Activated CD4-positive, alpha-beta memory T cell treated with anti-CD3 and anti-CD28 coated beads for 36 hours (primary cell): ENCODE data around the gene TYW1. TPM values are rescaled to one million over a fixed set of nuclear protein-coding genes. Genes with fewer than 3 reads are reported as not detected.
"Not testable (repeated sequence)": the region's sequence is repeated elsewhere in the genome, so short reads cannot be mapped to it uniquely, and the experiment has no call there.

Experiments used
- CTCF ChIA-PET: fragments of 350-600 bp; sonication (Branson Sonifier 250); formaldehyde crosslinking; loops from one replicate; lab custom pipeline; 2021; ENCODE audit warnings: antibody characterized with exemption, inconsistent platforms; lab: Charles Lee
- POLR2A ChIA-PET: fragments of 350-600 bp; sonication (Branson Sonifier 250); formaldehyde crosslinking; loops from one replicate; lab custom pipeline; 2021; ENCODE audit warnings: antibody characterized with exemption; lab: Charles Lee
- DNase-seq: peaks from one replicate; pipeline ENCODE4 v3.0.0-alpha.2; 2020
- H3K27ac Mint-ChIP-seq: one replicate; pipeline ENCODE4 v1.8.0; 2021; ENCODE audit warnings: mixed read lengths
- H3K27me3 Mint-ChIP-seq: one replicate; pipeline ENCODE4 v1.8.0; 2021; ENCODE audit warnings: mixed read lengths
- H3K36me3 Mint-ChIP-seq: one replicate; pipeline ENCODE4 v1.8.0; 2021; ENCODE audit warnings: mixed read lengths
- H3K4me1 Mint-ChIP-seq: one replicate; pipeline ENCODE4 v1.8.0; 2021; ENCODE audit warnings: low read depth, mixed read lengths
- H3K4me3 Mint-ChIP-seq: one replicate; pipeline ENCODE4 v1.8.0; 2021; ENCODE audit warnings: mild to moderate bottlenecking, mixed read lengths
- H3K9me3 Mint-ChIP-seq: one replicate; pipeline ENCODE4 v1.8.0; 2021; ENCODE audit warnings: mixed read lengths
- intact Hi-C: fragments of 100-400 bp; cut with micrococcal nuclease; formaldehyde crosslinking; loops from one replicate; pipeline ENCODE4 v1.15.1; 2023
- total RNA-seq, 2 experiments: library from RNA; stranded (reverse); gene quantifications; one replicate each; pipeline ENCODE4 v1.2.3, GENCODE V29; 2021

Gene TYW1, protein sequence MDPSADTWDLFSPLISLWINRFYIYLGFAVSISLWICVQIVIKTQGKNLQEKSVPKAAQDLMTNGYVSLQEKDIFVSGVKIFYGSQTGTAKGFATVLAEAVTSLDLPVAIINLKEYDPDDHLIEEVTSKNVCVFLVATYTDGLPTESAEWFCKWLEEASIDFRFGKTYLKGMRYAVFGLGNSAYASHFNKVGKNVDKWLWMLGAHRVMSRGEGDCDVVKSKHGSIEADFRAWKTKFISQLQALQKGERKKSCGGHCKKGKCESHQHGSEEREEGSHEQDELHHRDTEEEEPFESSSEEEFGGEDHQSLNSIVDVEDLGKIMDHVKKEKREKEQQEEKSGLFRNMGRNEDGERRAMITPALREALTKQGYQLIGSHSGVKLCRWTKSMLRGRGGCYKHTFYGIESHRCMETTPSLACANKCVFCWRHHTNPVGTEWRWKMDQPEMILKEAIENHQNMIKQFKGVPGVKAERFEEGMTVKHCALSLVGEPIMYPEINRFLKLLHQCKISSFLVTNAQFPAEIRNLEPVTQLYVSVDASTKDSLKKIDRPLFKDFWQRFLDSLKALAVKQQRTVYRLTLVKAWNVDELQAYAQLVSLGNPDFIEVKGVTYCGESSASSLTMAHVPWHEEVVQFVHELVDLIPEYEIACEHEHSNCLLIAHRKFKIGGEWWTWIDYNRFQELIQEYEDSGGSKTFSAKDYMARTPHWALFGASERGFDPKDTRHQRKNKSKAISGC
- 10 to 100 TPM; 15.0 to 16.4 TPM for total RNA-seq

DNA sequence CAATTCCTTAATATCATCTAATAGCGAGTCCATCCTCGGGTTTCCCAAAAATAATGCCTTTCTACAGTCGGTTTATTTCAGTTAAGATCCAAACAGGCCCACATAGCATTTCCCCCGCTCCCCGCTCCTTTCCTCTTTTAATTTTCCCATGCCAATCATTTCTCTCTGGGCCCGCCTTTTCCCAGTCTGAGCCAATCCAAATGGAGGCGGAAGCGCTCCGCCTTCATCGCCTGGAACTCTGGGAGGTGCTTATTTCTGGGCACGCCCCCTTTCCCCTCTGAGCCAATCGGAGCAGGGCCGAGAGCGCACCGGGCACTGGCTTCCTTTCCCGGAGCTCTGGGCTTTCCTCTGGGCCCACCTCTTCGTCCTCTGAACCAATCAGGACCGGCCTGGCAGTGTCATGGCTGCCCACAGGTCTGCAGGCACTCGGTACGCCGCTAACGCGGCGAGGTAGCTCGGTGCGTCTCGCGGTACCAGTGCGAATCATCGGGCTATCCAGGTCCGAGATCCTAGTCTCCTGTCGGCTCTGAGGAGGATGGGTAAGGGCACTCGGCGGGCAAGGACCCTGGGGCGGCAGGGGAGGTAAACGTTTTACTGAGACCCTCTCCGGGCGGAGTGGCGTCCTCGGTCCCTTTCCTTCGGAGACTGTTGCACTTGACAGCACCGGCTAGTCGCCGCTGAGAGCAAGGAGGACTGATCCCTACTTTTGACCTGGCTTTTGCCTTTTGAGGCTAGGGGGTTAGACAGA lies at the start of gene TYW1:
TYW1 (plus strand) TSS at position 390 of the 748 bp plus-strand sequence; CDS start at position 536, 146 bp downstream.
- peak within 1 kb of the TSS; percentile 95 for H3K4me3 Mint-ChIP-seq
- H3K36me3 Mint-ChIP-seq = peaks cover 21% of the 10 kb centered on the region

DNA sequence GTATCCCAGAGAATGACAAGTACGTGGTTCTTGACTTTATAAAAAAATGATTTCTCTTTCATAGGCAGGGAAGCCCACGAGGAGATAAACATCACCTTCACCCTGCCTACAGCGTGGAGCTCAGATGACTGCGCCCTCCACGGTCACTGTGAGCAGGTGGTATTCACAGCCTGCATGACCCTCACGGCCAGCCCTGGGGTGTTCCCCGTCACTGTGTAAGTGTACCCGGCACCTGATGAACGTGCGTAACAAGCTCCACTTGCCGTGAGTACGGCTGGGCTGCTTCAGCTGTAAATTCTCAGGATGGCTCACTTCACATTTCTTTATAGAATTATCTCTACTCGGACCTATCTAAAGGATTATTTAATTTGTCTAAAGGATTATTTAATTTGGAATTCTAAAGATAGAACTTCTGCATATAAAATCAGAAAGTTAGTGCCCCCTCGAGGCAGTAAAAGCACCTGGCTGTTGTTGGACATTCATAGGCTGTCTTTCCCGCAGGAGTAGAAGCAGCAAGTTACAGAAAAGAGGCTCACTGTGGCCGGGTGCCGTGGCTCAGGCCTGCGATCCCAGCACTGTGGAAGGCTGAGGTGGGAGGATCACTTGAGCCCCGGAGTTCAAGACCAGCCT lies 48.0 kb upstream of the TYW1 start:
- no peak overlapping the region for H3K4me3 Mint-ChIP-seq
- H3K36me3 Mint-ChIP-seq = peaks cover 38% of the 10 kb centered on the region
- no peaks in the 10 kb centered on the region for H3K9me3 Mint-ChIP-seq
- no peak for DNase-seq
- intact Hi-C loops = no loop called here
- POLR2A ChIA-PET = no interaction called here
- CTCF ChIA-PET = no interaction called here
- H3K27me3 Mint-ChIP-seq = no peaks in the 10 kb centered on the region
- H3K27ac Mint-ChIP-seq = no peak overlapping the region
- H3K4me1 Mint-ChIP-seq = no peaks in the 10 kb centered on the region

More for the DNA sequence above, at the start of gene TYW1:
- H3K27me3 Mint-ChIP-seq, H3K9me3 Mint-ChIP-seq: not testable (repeated sequence)
- POLR2A ChIA-PET = interaction anchor here (0.7 to 3.3 kb wide), 2 partner anchors 76 to 152 kb away, joined by 3 to 17 read pairs; partner anchors contain the start of gene TMEM248
- DNase-seq = peak; percentile 100
- intact Hi-C loops = loop anchor here (1.0 to 10.0 kb wide), 6 partner anchors 306 to 1124 kb away; partner anchors contain the start of genes KCTD7 and VKORC1L1
- Mint-ChIP-seq H3K4me1 (peaks cover 28% of the 10 kb centered on the region), H3K27ac (peak within 1 kb of the TSS; percentile 99)
- CTCF ChIA-PET = interaction anchor here (0.7 kb wide), 1 partner anchor 159 kb away, joined by 3 read pairs; no protein-coding TSS in a partner anchor

DNA sequence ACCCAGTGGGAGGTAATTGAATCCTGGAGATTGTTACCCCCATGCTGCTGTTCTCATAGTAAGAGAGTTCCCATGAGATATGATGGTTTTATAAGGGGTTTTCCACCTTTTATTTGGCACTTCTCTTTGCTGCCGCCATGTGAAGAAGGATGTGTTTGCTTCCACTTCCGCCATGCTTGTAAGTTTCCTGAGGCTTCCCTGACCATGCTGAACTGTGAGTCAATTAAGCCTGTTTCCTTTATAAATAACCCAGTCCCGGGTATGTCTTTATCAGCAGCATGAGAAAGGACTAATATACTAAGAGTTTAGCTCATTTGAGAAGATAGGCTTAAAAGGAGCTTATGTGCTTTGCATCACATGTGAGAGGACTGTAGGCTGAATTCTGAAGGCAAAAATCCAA lies 46.3 kb upstream of the TYW1 start:
- Mint-ChIP-seq H3K36me3 (peaks cover 28% of the 10 kb centered on the region), H3K4me3 (no peak overlapping the region), H3K4me1 (no peaks in the 10 kb centered on the region), H3K27ac (no peak overlapping the region), H3K9me3 (no peaks in the 10 kb centered on the region), H3K27me3 (no peaks in the 10 kb centered on the region)
- ChIA-PET CTCF (no interaction called here), POLR2A (no interaction called here)
- no peak for DNase-seq
- intact Hi-C loops = no loop called here

DNA sequence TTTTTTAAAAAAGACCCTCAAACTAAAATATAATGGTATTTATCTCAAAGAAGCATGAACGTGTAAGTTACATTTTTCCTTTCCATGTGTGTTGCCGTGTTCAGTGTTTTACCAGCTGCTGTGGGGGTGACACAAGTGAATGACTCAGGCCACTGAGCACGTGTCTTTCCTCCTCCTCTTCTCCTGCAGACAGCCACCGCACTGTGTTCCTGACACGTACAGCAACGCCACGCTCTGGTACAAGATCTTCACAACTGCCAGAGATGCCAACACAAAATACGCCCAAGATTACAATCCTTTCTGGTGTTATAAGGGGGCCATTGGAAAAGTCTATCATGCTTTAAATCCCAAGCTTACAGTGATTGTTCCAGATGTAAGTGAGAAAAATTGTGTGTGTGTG lies 45.9 kb upstream of the TYW1 start:
- no peak overlapping the region for H3K4me3 Mint-ChIP-seq
- CTCF ChIA-PET = no interaction called here
- POLR2A ChIA-PET = no interaction called here
- DNase-seq = no peak
- intact Hi-C loops = no loop called here
- peaks cover 26% of the 10 kb centered on the region for H3K36me3 Mint-ChIP-seq
- H3K27ac Mint-ChIP-seq = no peak overlapping the region
- no peaks in the 10 kb centered on the region for H3K9me3 Mint-ChIP-seq
- H3K4me1 Mint-ChIP-seq = no peaks in the 10 kb centered on the region
- no peaks in the 10 kb centered on the region for H3K27me3 Mint-ChIP-seq

DNA sequence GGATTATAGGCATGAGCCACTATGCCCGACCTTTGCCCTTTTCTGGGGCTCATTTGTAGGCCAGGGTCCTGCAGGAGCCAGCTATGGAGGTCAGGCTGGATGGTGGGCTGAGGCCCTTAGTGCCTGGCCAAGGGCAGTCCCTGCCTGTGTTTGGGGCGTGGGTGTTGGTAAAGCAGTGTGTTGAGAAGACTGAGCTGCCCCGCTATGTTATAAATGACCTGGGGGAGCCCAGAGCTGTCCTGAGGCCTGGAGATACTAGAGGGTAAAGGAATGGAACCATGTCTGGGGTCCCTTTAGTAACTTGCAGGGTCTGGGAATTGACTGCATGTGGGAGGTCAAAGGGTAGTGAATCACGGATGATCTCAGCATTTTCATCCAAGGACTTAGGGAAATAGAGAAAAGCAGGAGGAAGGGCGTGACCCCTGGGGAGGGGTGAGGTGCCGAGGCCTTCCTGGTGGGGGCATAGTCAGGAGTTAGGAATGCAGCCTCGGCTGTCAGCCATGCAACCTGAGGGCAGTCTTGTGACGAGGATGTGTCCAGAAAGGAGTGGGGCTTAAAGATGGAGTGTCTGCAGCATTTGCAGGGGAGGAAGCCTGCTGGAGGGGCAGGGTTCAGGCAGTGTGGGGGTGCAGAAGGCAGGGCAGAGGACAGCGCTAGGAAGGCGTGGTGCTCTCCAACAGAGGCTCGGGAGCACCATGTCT lies 44.1 kb upstream of the TYW1 start:
- no peak overlapping the region for H3K4me3 Mint-ChIP-seq

DNA sequence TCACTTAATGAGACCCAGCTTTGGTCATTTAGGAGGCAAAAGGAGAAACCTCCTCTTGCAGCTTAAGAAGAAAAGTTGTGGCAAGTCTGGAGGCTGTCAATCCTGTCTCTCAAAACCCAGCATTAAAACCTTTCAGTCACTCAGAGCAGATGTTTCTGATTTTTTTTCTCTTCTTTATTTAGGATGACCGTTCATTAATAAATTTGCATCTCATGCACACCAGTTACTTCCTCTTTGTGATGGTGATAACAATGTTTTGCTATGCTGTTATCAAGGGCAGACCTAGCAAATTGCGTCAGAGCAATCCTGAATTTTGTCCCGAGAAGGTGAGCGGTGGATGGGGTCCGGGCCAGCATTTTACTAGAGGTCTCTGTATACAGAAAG lies 43.6 kb upstream of the TYW1 start:
- intact Hi-C loops = no loop called here
- H3K27me3 Mint-ChIP-seq = no peaks in the 10 kb centered on the region
- no peak overlapping the region for H3K27ac Mint-ChIP-seq
- H3K9me3 Mint-ChIP-seq = no peaks in the 10 kb centered on the region
- ChIA-PET POLR2A (no interaction called here), CTCF (no interaction called here)
- no peaks in the 10 kb centered on the region for H3K4me1 Mint-ChIP-seq
- no peak for DNase-seq
- no peak overlapping the region for H3K4me3 Mint-ChIP-seq
- peaks cover 33% of the 10 kb centered on the region for H3K36me3 Mint-ChIP-seq

More for the DNA sequence above, 44.1 kb upstream of the TYW1 start:
- POLR2A ChIA-PET = no interaction called here
- H3K9me3 Mint-ChIP-seq = no peaks in the 10 kb centered on the region
- H3K4me1 Mint-ChIP-seq = no peaks in the 10 kb centered on the region
- intact Hi-C loops = no loop called here
- peaks cover 31% of the 10 kb centered on the region for H3K36me3 Mint-ChIP-seq
- no peak for DNase-seq
- CTCF ChIA-PET = no interaction called here
- H3K27me3 Mint-ChIP-seq = no peaks in the 10 kb centered on the region
- no peak overlapping the region for H3K27ac Mint-ChIP-seq

DNA sequence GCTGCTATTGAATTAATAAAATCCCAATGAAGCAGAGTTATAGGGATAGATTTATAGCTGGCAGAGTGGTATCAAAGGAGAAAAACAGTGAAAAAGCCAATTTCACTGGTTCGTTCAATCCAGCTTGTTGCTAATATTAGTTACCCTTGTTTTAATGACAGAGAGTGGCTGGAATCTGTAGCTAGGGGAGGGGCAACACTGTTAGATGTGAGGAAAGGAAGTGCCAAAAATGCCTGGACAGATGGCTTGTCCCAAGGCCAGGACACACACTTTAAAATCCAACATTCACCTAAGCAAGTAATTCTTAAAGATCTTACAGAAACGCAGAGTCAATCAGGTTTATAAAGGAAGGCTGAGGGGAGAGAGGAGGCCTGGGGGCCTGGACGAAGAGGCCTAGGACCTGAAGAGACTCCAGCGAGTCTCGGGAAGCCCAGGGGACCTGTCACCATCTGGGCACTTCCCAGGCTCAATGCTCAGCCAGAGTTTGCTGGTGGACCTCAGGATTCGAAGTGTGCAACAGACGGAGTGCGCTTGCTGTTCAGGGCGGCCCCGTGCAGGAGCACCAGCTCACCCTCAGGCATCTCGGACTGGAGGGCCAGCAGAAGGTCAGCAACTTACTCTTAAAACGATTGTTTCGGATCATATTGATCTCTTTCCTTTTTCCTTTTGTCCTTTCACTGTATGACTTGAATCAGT lies 38.9 kb upstream of the TYW1 start:
- no peak overlapping the region for H3K4me3 Mint-ChIP-seq
- intact Hi-C loops = no loop called here
- H3K9me3 Mint-ChIP-seq = no peaks in the 10 kb centered on the region
- DNase-seq = no peak
- ChIA-PET POLR2A (no interaction called here), CTCF (no interaction called here)
- no peaks in the 10 kb centered on the region for H3K27me3 Mint-ChIP-seq
- H3K4me1 Mint-ChIP-seq = no peaks in the 10 kb centered on the region
- H3K36me3 Mint-ChIP-seq = peaks cover 17% of the 10 kb centered on the region
- no peak overlapping the region for H3K27ac Mint-ChIP-seq

DNA sequence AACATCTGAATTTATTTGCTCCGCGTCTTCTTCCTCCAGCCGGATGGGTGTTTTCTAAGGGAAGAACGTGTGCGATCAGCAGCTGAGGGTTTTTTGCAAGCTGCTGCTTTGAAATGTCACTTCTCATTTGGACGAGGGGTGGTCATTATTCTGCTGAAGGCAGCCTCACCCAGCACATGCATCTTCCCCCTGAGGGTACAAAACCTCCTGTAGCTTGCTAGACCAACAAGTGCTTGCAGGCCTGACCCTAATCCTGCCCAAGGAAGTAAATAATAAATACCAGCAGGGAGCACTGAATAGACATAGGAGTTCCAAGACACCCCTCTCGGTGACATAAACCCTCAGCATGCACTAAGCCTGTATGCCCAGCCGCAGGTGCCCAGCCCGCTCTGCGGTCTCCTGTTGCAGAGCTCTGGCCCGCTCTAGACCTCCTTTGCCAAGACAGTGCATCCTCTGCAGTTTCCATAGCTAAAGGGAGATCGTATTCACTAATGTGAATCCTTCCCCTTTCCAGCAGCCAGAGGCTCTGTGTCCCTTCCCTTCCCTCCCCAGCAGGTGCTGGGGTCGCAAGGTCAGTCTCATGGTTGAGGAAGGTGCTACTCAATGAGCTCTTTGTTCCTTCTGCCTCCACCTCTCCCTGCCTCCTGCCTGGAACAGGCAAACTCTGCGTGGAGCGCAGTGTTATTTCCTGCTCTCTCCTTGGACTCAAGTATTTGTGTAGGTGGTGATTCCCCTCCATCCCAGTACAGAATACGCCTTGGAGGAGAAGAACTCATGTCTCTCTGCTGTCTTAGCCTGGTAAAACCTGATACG lies 37.9 kb upstream of the TYW1 start:
- ChIA-PET CTCF (no interaction called here), POLR2A (no interaction called here)
- Mint-ChIP-seq H3K27me3 (no peaks in the 10 kb centered on the region), H3K4me3 (no peak overlapping the region), H3K36me3 (peaks cover 14% of the 10 kb centered on the region), H3K27ac (no peak overlapping the region), H3K9me3 (no peaks in the 10 kb centered on the region), H3K4me1 (no peaks in the 10 kb centered on the region)
- DNase-seq = no peak
- intact Hi-C loops = no loop called here

DNA sequence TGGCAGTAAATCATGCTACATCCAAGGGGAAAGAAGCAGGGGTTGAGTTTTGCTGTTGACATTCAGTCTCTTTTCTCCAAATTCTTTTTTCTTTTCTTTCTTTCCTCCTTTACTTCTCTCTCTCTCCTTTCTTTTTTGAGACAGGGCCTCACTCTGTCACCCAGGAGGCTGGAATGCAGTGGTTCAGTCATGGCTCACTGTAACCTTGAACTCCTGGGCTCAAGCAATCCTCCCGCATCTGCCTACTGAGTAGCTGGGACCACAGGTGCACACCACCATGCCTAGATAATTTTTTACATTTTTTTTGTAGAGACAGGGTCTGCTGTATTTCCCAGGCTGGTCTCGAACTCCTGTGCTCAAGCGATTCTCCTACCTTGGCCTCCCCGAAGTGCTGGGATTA lies 36.4 kb upstream of the TYW1 start:
- intact Hi-C loops = no loop called here
- no peaks in the 10 kb centered on the region for H3K9me3 Mint-ChIP-seq
- no peaks in the 10 kb centered on the region for H3K4me1 Mint-ChIP-seq
- H3K36me3 Mint-ChIP-seq = peaks cover 14% of the 10 kb centered on the region
- no peak for DNase-seq
- no peak overlapping the region for H3K27ac Mint-ChIP-seq
- no peaks in the 10 kb centered on the region for H3K27me3 Mint-ChIP-seq
- H3K4me3 Mint-ChIP-seq = no peak overlapping the region
- ChIA-PET CTCF (no interaction called here), POLR2A (no interaction called here)

DNA sequence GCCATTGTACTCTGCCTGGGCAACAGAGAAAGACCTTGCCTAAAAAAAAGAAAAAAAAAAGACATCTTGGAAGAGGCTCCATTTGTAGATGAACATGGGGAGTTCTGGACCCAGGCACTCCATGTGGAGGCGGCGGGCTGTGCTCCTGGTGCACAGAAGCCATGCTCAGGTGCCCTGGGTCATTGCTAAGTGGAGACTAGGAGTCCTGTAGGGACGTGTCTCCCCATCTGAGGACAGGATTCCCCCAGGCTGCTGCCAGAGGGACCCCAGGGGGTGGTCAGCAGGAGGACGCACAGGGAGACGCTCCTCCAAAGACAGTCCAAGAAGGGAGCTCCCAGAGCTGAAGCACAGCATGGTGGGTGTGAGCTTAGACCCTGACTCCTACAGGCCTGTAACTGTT lies 35.5 kb upstream of the TYW1 start:
- CTCF ChIA-PET = no interaction called here
- Mint-ChIP-seq H3K36me3 (peaks cover 13% of the 10 kb centered on the region), H3K27me3 (no peaks in the 10 kb centered on the region), H3K9me3 (no peaks in the 10 kb centered on the region), H3K4me3 (no peak overlapping the region), H3K27ac (no peak overlapping the region), H3K4me1 (no peaks in the 10 kb centered on the region)
- POLR2A ChIA-PET = no interaction called here
- no peak for DNase-seq
- intact Hi-C loops = no loop called here
